GM19023 (cell line): ENCODE results near the gene CPVL.

Source experiments
- ATAC-seq: cut with Tn5 transposase; IDR thresholded peaks from one replicate; pipeline ENCODE4 v1.9.1; 2021; ENCODE audit warnings: mild to moderate bottlenecking, moderate library complexity; ENCODE audit not compliant: unreplicated experiment

CPVL gene

DNA sequence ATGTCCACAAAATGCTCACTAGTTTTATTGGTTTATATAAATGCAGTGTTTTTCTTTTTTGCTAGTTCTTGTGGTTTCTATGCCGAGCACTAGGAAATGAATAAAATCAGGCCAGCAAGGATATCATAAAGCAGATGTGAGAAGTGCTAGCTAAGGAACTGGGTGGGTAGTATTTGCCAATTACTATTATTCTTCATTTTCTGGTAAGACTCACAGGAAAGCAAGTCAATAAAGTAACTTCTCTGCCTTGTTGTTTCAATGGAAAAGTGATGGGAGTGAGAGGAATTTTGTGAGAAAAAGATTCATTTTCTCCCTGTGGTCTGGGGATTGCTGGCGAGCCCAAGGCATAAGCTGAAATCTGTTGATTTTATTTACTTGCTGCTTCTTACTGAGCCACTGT lies 137.7 kb downstream of the CPVL start:
- ATAC-seq: no peak

DNA sequence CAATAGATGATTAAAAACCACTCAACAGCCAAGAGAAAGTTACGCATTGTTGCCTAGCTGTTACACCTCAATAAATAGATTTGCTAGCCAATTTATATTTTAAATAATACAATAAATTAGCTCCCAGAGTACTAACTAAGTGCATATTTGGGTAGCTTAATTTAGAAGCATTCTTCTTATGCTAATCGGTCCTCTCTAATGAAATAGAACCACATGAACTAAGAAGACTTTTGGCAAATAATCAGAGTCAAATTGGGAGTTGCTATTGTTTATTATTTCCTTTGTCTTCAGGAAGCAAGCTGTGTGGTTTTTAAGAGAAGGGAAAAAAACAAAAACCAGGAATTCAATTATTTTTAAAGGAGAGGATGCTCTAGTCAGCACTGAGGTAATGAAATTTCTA lies 139.2 kb downstream of the CPVL start:
- ATAC-seq: no peak

DNA sequence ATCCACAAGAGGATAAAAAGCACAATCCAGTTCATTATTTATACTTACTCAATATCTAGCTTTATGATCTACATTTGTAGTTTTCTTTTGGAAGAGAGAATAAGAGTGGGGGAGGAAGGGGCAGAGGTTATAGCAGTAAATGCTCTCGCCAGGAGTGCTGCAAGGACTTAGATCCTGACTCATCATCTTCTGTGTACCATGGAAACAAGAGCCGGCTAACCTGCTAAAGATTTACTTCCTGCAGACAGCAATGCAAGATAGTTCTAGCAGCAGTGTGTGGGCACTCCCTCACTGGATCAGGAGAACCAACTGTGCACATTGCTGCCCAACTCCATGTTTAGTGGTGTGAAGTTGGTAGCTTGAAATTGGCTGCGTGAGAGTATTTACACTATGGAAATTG lies 140.5 kb downstream of the CPVL start:
- ATAC-seq: no peak

DNA sequence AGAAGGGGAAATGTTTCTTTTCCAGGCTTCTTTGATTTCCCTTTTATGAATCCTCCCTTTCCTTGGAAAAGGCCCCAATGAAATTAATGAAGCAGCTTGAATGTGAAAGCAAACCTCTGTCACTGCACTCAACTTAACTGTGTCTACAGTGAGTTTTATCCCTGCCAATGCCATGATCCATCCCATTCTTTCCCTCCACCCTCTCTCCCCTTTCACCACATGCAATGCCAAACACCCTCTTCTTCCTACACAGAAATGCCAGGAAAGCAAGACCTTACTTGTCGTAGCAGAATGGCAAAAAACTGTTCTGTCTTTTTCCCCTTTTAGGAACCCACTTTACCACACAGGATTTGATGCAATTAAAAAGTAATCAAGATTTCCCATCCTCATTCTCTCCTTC lies 140.9 kb downstream of the CPVL start:
- no peak for ATAC-seq

DNA sequence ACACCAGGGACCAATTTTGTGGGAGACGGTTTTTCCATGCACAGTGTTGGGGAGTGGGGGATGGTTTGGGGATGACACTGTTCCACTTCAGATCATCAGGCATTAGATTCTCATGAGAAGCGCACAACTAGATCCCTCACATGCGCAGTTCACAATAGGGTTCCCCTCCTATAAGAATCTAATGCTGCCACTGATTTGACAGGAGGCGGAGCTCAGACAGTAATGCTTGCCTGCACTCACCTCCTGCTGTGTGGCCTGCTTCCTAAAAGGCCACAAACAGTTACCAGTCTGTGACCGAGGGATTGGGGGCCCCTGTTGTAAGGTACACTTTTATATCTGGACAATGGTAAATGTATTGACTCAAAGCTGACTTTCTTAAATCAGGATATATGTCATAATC lies 142.6 kb downstream of the CPVL start:
- ATAC-seq: no peak

DNA sequence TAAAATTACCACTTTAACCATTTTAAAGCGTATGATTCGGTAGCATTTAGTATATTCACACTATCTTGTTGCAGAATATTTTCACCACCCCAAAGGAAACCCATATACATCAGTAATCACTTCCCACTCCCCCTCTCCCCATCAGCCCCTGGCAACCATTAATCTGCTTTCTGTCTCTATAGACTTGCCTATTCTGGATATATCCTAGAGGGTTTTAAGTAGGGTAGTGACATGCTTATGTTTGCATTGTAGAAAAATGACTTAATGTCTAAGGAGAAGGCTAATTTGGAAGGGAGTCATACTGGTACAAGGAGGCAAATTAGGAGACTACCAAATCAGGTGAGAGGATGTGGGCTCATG lies 145.6 kb downstream of the CPVL start:
- ATAC-seq: no peak

DNA sequence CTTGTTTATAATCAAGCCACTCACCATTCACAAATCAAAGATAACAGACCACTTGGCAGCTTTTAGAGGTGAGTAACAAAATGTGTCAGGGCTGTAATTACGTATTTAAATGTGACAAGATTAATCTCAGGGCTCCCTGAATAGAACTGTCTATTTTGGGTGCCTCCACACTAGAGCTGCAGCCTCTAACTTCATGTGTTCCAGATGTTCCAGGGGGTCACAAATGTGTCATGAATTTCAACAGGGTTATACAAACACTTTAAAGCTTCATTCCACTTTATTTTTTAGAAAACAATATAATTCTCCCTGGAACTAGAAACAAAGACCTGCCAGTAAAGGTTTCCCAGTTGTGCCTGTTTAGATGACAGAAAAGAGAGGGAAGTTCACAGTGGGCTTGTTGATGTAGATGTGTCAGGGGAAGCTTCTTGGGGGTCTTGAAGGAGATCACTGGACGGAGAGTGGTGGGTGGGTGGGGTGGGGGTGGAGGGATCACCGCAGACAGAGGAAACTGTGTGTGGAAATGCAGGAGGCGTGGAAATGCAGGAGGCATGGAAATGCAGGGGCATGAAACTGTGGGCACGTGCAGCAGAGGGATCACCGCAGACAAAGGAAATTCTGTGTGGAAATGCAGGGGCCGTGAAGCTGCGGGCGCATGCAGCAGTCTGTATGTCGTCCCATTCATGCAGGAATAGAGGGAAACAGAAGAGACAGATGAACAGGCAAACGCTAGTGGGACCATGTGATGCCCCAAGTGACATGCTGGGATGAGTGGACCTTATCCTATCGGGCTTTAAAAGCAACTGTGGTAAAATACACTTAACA lies 146.2 kb downstream of the CPVL start:
- ATAC-seq: no peak

DNA sequence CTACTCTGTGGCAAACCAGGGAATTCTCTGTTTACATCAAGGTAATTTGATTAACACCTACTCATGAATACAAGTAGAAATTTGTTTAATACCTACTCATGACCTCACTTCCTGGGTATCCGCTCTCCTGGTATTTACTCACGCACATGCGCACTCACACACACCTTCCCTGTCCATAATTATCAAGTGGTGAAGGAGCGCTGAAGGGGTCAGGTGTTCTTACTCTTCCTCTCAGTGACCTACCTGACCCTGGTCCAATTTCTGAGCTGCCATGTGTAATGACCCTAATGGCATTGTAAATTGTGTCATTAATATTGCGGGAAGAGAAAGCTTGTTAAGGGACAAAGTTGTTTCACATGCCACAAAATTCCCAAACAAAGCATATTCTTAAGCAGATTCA lies 146.9 kb downstream of the CPVL start:
- no peak for ATAC-seq

DNA sequence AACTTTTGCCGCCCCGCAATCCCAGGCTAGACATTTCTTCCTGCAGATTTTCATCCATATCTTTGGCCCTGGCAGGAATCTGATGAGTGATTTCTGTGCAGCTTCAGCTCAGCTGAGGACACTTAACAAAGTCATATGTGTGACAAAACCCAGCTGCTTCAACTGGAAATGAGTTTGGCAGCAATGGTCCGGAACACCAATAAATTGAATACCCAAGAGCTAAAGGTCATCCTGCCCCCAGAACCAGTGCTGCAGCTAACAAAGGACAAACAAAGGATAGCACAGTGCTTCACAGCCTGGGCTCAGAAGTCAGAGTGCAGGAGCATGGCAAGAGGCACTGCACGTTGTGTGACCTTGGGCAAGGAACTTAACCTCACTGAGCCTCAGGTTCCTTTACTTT lies 148.2 kb downstream of the CPVL start:
- ATAC-seq: no peak

DNA sequence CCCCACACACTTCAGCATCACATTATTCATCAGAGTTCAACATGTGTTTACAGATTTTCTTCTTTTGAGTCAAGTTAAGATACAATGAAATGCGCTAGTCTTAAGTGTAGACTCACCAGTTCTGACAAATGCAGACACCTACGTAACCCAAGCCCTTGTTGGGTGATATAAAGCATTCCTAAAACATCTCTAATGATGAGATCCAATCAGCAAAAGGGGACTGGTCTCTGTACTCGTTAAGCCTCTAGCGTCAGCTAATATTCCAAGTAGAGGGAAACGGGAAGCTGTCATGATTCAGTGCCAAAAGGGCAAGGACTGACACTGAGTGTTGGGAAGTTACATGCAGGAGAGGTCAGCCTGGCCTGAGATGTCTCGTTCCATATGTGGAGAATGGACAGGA lies 149.5 kb downstream of the CPVL start:
- no peak for ATAC-seq

DNA sequence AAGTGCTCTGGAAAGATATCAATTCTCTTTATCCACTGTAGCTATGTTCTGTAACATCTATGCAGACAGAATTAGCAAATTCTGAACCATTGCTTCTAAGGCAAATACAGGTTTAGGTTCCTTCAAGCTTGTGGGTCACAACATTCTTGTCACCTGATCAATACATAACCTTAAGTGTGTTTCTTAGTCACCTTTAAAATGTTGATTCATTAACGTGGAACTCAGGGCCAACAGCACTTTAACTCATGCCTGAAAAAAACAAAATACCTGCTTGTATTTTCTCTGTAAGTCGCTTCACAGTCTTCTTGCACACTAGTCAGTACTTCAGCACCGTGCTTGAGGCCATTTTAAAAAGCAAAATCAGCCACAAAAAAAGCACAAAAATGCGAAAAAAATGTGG lies 153.0 kb downstream of the CPVL start:
- ATAC-seq: no peak

DNA sequence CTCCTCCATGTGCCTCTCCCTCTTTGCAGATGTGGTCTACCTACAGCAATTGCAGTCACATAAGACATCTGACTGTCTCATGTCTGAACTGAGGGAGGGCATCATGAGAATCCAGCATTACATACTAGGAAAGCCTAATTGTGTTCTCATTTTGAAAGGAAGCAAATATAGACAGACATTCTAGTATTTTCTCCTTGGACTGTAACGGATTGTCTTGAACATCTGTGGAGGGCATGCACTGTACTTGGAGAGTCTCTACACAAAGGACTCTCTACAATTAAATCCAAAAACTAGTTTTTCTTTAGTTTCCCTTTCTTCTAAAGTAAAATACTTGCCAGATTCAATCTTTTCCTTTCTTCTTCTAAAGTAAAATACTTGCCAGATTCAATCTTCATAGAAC lies 153.5 kb downstream of the CPVL start:
- no peak for ATAC-seq

DNA sequence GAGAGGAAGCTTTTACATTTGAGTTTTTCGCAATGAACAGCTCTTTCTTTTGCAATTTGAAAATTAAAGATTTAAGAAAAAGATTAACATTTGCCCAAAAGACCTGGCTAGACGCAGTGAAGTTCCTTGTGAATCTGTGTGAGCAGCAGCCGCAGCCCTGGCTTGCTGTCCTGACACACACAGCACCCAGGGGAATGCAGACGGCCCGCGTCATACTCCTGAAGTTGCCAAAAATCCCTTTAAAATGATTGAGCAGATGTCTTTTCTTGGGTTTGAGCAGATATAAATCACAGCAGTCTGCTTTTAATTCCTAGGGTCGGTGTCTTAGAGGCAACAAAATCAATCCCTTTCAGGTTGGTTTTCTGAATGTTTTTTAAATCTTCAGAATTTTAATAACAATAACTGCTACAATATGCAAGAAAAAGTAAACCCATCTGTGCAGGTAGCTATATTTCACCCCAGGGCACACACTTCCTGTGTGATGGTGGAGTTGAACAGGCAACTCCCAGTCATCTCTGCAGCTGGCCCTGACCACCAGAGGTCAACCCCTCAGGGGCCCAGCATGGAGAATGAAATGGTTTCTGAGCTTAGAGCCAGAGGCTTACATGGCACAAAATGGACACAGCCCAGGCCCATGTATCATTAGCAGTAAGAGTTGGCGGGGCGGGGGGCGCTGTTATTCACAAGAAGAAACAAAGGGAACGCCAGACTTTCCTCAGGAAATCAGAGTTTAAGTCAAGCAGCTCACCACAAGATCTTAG lies 156.0 kb downstream of the CPVL start:
- ATAC-seq: no peak

DNA sequence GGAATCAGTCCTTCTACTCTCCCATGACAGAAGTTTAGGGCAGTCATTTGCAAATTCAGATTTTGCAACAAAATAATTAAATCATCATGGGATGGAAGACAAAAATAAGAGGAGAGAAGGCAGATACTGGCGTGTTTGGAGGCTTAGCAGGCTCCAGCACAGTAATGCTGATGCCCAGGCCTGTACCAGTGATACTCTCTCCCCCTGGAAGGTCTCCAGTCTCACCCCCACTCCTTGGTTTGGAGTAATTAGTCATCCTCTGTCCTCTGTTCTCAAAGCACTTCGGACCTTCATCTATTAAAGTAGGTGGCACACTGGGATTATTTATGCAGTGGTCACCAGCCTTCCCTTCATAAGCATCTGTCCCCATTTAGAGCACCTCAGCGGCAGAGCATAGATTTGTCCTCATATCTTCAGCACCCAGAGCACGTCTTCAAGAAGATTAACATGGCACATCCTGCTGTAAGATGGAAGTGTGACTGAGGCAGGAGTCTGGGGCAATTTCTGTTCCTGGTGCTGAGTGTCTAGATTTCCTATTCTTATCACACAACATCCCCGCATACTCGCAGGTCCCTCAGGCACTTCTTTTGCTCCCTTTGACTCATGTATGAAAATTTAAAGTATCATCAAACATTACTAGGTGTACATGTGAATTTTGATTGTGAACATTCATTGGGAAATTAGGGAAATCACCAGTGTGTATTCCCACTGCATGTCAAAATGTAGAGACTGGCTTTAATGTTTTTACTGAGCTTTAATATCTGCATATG lies 156.9 kb downstream of the CPVL start:
- ATAC-seq: no peak

DNA sequence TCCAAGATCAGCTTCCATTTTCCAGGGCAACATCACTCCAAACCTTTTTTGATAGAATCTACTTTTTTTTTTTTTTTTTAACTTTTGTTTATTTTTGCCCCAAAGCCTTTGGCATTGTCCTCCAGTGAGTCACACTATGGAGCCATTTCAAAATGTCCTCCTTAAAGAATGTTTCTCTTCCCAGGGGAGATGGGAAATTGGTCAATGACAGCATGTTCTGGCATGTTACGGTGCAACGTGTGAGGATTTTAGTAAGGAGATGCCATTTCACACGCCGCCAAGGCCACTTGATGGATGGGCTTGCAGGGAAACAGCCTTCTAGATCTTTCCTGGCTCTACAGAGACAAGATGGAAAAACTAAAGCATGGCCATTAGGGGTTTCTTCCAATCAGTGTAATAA lies 157.5 kb downstream of the CPVL start:
- no peak for ATAC-seq

DNA sequence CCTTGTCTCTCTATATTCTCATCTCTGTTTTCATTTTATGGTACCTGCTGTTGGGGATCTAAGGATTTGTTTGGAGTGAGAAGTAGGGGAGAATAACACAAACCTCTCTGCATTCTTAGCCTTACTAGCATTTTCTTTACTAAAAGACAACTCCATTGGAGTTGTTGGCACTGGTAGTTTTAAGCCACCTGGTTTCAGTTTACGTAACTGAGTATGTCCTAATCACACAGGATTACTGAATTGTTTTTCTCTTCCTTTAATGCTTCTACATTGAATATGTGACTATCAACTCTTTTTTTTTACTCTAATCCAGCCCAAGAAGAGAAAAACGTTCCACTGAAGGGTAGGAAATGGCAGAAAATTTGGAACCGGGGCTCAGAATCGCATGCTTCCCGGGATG lies 158.2 kb downstream of the CPVL start:
- ATAC-seq: no peak

DNA sequence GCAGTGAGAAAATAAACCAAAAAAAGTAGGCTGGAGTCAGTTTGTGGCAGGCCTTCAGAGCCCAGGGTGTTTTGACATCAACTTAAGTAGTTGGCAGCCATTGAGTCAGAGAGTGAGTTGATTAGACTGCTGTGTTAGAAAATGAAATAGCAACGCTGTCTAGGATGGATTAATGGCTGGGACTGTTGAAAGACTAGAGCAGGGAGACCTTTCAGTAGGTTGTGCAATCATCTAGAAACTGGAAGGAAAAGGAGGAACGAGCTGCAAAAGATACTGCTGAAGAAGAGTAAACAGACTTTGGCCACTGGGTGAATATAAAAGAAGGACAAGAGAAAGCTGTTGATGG lies 159.6 kb downstream of the CPVL start:
- ATAC-seq: no peak

DNA sequence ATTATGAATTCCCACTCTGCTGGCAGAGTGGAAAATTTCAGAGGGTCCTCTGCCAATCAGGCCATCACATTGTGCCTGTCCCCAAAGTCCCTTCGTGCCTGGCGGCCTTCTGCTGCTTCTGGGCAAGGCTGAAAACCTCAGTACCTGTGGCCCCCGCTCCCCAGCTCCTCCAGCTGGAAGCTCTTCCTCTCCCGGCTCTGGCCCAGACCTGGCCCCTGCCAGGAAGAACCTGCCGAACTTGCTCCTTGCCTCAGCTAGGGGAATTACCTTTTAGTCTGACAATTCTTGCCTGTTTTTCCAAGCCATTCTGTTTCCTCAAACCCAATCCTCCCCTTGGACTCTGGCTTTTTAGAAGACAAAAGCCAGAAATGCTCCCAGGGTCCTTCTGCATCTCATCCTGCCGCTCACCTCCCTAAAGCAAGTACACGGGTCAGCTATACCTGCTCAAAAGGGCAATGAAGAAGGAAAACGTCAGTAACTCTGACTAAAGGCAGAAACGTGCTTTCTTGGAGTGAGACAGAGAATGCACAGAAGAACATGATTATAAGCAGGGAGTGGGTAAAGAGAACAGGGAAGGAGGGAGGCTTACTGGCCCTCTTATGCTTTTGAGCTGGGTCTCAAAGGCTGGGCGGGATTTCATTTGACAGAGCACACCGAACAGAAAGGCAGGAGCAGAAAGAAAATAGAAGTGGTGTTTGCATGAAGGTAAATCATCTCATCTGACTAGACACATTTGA lies 160.1 kb downstream of the CPVL start:
- ATAC-seq: no peak

DNA sequence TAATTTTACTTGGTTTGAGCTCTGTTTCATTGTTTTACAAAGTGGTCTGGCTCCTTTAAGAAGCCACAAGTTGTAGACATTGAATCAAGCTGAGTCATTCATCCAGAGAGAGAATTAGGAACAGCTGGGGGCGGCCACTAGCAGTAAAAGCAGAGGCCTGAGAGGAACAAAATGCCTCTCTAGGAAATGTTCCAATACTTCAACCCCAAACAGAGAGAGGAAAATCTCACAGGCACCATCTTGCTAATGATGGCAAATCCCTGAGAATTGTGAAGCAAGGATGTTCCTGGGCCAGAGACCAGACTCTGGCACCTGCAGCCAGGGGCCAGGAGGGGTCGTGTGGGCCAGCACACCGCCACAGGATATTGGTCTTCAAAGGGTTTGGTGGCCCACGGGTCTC lies 161.7 kb downstream of the CPVL start:
- ATAC-seq: no peak

DNA sequence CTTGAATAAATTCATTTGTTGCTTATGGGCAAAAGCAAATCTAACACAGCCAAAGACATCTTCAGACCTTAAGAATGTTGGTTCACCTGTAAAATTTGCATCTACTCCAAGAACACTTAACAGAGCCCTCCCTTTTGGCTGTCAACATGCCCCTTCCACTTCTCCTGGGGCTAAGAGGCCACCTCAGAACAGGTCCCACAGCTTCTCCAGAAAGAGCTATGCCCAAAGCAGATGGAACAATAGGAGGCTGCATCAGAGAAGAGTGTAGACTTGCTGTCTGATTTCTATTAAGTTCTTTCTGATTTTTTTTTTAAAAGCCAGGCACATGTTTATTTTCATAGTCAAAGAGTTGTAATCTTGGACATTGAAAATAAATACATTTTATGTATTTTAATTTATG lies 162.1 kb downstream of the CPVL start:
- no peak for ATAC-seq
